Measurements from ENCODE around the gene JMJD7.

The JMJD7 gene

DNA sequence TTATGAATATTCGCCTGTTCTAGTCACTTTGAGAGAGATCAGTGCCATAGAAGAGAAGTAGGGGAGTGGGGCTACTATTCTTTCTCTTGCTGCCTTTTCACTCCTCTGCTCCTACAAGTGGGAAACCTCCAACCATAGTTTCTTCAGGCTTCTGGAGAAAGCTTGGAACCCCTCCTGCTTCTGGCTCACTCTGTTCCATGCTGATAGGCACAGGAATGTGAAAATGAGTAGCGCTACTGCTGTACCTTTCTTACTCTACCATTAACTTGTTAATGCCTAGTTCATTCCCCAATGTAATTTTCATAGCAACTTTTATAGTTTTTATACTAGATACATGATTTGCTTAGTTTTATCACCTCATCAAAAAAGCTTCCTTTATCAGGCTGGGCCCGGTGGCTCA is 26.7 kb upstream of the JMJD7 start:
- no peak for DNase-seq (ENCODE audit: low spot score)

DNA sequence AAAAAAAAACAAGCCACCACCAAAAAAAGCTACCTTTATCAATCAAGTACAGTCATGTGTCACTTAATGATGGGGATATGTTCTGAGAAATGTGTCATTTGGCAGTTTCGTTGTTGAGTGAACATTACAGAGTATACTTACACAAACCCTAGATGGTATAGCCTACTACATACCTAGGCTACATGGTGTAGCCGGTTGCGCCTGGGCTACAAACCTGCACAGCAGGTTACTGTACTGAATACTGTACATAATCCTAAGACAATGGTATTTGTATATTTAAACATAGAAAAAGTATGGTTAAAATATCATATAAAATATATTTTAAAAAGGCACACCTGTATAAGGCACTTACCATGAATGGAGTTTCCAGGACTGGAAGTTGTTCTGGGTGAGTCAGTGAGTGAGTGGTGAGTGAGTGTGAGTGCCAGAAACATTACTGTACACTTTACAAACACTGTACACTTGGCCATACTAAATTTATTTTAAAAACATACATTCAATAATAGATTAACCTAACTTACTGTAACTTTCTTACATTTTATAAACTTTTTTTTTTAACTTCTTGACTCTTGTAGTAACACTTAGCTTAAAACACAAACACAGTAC is 25.9 kb upstream of the JMJD7 start:
- no peak for DNase-seq (ENCODE audit: low spot score)

GRCh38 chr15:41804361-41804760 is 23.5 kb upstream of the JMJD7 start:
- no peak for DNase-seq (ENCODE audit: low spot score)

GRCh38 chr15:41804916-41805666 is 22.8 kb upstream of the JMJD7 start:
- DNase-seq (ENCODE audit: low spot score): no peak

DNA sequence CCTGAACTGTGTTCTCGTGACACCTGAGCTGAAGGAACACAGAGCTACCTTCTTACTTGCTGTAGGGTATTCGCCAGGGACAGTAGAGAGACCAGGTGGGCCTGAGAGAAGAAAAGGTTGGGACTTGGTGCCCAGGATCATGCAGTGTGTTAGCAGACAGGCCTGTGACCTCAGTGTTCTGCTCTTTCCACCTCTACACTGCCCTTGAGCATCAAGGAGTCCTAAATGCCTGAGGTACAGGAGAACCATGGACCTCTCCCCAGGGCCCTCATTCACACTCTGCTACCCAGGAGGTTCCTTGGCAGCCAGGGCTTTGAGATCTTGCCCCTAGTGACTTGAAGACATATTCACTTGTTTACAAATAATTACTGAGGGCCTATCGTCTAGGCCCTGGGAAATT is 22.2 kb upstream of the JMJD7 start:
- no peak for DNase-seq (ENCODE audit: low spot score)

DNA sequence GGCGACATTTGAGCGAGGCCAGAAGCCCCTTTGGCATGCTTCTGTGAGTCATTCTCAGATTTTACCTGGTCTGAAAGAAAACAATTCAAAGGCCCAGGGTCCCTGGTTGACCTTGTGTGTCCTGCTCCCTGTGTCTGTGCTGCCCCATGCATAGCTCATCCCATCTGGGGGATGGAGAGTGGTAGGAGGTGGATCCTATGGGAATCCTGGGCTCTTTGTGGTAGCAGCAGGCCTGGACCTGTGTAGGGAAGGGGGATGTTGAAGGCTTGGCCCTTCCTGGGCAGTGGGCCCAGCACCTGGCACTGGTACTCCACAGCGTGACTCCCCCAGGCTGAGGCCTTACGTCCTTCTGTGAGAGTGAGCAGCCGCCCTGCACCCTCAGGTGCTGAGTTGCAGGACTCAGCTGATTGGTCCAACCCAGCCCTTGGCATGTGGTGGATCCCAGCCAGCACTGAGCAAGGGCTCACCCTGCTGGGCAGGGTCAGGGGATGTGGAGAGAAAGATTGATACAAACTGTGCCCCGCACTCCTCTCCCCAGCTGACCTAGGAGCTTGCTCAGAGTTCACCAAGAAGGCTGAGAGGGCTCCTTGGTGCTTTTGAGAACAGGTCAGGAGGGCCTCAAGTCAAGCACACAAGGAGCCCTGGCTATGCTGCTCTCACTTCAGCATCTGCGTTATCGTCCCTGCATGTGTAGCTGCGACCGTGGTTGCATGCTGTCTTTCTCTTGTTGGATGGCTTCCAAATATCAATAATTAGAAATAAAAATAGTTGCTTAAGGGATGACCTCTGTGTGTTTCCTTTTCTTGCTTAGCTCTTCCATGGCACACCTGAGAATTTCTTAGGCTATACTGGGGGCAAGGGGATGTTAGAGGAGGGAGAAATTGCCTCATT is 21.4 kb upstream of the JMJD7 start:
- no peak for DNase-seq (ENCODE audit: low spot score)

DNA sequence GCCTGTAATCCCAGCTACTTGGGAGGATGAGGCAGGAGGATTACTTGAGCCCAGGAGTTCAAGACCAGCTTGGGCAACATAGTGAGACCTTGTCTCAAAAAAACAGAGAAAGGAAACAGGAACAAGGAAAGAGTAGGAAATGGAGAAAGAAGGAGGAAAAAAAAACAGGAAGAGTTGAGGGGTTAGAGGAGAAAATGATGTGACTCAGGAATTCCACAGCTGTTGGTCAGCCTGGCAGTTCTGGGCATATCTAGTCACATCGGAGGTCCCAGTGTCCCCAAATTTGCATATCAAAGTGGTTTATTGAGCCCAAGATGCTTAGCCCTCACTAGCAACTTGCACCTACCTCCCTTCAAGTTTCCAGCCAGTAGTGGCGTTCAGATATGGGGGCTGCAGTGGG is 18.8 kb upstream of the JMJD7 start:
- DNase-seq (ENCODE audit: low spot score): peak; percentile 57

DNA sequence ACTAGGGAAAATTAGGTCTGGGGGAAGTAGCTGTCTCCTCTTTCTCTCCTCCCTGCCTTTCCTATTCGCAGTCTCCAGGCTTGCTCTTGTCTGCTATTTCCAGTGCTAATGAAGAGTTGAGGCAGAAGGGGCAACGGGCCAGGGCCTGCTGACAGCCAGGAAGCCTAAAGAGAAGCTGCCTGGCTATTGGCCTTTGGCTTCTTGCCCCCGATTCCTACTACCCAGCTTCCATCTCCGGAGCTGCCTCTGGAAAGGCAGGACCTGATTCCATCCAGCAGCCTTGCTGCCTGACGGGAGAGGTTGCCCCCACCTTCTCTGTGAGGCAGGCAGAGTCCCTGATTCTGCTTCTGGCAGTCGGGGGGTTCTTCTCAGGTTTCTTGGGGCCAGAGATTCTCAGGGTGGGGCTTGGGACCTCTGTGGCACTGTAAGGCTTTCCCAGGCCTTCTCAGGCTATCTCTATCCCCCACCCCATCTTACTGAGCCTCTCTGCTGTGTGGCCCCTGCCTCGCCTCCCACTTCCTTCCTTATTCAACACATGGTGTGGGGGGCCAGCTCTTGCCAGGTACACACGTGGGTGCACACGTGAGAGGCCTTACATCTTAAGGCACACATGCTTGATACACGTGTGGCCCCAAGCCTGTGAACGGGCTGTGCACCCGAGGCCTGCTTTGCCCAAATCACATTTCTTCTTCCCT is 18.2 kb upstream of the JMJD7 start:
- DNase-seq (ENCODE audit: low spot score): no peak

DNA sequence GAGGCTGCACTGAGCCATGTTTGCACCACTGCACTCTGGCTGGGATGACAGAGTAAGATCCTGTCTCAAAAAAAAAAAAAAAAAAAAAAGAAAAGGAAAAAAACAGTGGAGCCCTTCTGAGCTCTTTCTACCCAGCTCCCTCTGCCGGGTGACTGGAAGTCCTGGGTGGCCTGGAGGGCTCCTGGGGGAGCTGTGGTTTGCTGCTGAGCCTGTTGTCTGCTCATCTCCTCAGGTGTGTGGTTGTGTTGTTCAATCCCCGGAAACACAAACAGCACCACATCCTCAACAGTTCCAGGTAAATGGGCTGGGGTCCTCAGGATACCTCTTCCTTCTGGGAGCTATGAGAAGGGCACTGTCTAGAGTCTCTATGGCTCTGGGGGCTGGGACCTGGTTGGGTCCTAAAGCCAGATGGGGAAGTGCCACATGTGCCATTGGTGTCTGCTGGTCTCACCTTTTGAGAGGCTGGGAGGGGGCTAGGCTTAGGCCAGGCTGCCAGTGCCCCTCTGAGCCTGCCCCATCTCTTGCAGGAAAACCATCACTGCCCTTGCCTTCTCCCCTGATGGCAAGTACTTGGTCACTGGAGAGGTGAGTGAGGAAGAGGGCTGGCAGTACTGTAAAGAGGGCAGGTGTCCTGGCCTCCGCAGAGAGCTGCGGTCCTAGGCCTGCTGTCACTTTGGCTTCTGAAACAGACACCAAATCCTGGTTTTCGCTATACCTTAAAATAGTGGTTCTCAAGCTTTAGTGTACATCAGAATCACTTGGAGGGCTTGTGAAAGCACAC is 17.1 kb upstream of the JMJD7 start:
- no peak for DNase-seq (ENCODE audit: low spot score)

- peak; percentile 90 for DNase-seq (ENCODE audit: low spot score)
These were observed 16.3 kb upstream of the JMJD7 start for GRCh38 chr15:41811432-41812195.

DNA sequence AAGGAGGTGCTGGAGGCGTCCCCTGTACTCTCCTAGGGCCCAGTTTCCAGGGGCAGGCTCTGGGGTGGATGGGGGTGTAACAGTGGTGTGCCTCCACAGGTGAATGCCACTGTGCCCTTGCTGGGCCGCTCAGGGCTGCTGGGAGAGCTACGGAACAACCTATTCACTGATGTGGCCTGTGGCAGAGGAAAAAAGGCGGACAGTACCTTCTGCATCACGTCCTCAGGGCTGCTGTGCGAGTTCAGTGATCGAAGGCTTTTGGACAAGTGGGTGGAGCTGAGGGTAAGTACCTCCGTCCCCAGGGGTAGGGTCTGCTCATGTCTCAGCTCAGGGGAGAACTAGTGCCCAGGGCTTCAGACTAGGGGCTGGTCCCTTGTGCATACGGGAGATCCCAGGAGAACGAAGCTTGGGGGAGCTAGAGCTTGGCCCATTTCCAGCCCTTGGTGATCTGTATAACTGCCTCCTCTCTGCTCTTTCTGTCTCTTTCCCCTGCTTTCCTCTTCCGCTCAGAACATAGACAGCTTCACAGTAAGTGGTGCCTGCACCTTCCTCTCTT is 15.0 kb upstream of the JMJD7 start:
- DNase-seq (ENCODE audit: low spot score): no peak

GRCh38 chr15:41813426-41813825 is 14.5 kb upstream of the JMJD7 start:
- no peak for DNase-seq (ENCODE audit: low spot score)

GRCh38 chr15:41814534-41814933 is 13.4 kb upstream of the JMJD7 start:
- no peak for DNase-seq (ENCODE audit: low spot score)

- DNase-seq (ENCODE audit: low spot score): no peak
These were observed 11.1 kb upstream of the JMJD7 start for GRCh38 chr15:41816788-41817187.

- DNase-seq (ENCODE audit: low spot score): no peak
These were observed 10.6 kb upstream of the JMJD7 start for GRCh38 chr15:41817327-41817726.

- DNase-seq (ENCODE audit: low spot score): no peak
These were observed 10.1 kb upstream of the JMJD7 start for GRCh38 chr15:41817781-41818180.

DNA sequence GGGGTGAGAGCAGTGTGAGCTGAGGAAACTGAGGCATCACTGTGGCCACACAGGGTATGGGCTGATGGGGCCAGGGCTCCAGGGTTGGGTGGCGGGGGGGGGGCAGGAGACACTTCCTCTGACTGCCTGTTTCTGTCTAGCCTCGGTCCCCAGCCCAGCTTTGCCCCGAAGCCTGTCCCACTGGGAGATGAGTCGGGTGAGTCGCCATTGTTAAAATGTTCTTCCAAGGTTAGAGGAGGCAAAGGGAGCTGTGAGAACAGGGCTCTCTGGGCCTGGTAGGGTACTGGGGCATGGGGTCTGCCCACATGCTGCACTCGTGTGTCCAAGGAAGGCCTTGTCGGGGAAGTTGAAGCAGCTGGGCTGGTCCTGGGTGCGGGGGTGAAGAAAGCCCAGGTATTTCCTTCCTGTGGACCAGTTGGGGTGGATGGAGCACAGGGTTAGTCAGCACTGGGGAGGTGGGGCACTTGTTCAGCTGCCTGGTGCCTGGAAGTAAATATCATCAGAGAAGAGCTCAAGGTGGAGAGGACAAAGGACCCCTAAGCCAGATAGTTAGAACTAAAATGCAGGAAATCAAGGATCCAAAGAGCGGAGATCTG is 8.3 kb upstream of the JMJD7 start:
- DNase-seq (ENCODE audit: low spot score): no peak

DNA sequence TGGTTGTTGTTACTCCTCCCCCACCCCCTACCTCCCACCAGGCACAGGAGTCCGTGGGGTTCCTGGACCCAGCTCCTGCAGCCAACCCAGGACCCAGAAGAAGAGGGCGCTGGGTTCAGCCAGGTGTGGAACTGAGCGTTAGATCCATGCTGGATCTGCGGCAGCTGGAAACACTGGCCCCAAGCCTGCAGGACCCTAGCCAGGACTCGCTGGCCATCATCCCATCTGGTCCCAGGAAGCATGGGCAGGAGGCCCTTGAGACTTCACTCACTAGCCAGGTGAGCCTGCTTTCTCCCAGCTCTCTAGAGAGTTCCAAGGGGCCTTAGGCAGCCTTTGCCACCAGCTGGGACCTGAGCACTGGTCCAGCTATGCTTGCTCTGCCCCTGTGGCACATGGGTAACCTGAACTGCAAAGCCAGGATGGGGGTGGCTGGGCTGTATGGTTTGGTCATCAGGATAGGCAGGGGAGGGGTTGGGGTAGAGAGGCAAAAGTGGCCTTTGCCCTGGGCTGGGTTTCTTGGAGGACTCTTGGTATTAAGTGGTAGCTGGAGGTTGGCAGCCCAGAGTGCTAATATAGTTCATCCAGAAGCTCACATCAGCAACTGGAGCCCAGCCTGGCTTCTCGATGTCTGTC is 7.0 kb upstream of the JMJD7 start:
- no peak for DNase-seq (ENCODE audit: low spot score)

GRCh38 chr15:41821831-41822230 is 6.1 kb upstream of the JMJD7 start:
- DNase-seq (ENCODE audit: low spot score): no peak

- DNase-seq (ENCODE audit: low spot score): no peak
These were observed 5.4 kb upstream of the JMJD7 start for GRCh38 chr15:41822471-41822870.
